OCI-LY7 (cell line): ENCODE measurements around the gene ELOVL5.

ENCODE experiments used
- CTCF ChIP-seq: fragments of 200-600 bp; sonication (generic); conservative IDR thresholded peaks from 2 replicates; pipeline ENCODE4 v1.5.1; 2014; ENCODE audit warnings: mild to moderate bottlenecking, antibody characterized with exemption, low read length, moderate library complexity, mixed read lengths
- EZH2phosphoT487 ChIP-seq: fragments of 200-600 bp; sonication (generic); IDR thresholded peaks from 2 replicates; pipeline ENCODE4 v1.6.1; 2018; ENCODE audit warnings: low read depth, borderline replicate concordance, mild to moderate bottlenecking, mixed run types, antibody characterized with exemption, low read length, moderate library complexity, mixed read lengths

- TF ChIP-seq CTCF: no peak
- TF ChIP-seq EZH2phosphoT487: no peak
Measured at GRCh38 chr6:53241938-53242337, 106.8 kb downstream of the ELOVL5 start.
